IPS-NIHi7 (cell line): ENCODE data around the gene MAML2.
"Not testable (repeated sequence)": the region's sequence is repeated elsewhere in the genome, so short reads cannot be mapped to it uniquely, and the experiment has no call there.

Experiments used
- DNase-seq: peaks from one replicate; pipeline ENCODE4 v3.0.0; 2012; ENCODE audit warnings: mixed read lengths; ENCODE audit errors: extremely low spot score

The MAML2 gene

DNA sequence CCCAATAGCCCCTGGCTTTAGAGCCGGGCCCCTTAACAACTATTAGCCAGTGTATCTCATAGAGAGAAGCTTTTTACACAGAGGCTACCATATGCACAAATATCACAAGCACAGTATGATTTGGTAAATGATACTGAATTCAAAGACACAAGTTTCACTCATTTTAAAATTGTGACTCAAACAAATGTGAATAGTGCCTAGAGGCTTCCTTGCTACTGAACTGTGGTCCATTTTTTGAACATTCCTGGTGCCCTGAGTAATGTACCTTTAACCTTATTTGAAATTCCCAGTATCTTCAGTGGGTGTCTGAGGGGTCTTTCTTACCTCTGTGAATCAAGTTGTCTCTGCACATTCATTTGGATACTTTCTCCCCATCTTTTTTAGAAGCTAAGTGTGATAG lies 156.2 kb downstream of the MAML2 start:
- DNase-seq = no peak

DNA sequence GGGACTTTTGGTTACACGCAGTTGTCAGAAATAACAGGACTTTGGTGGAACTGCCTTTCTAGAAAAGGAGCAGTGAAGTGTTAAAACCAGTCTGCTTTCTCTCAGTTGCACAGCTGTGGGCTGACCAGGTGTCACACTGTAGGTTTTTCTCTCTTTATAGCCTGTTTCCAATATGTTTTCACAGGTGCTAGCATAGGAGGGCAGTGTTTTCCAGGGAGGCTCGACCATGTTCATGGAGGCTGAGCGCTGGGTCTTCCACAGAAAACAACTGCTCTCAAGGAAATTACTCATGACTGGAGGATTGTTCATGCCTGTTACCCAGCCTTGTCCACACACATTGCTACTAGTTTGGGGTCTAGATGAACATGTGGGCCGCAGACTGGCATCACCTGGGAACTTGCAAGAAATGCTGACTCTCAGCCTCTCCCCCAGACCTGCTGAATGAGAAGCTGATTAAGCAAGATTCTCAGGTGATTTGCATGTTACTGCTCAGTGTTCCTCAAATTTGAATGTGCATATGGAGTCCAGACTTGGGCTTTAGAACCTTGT lies 157.7 kb downstream of the MAML2 start:
- DNase-seq = no peak

DNA sequence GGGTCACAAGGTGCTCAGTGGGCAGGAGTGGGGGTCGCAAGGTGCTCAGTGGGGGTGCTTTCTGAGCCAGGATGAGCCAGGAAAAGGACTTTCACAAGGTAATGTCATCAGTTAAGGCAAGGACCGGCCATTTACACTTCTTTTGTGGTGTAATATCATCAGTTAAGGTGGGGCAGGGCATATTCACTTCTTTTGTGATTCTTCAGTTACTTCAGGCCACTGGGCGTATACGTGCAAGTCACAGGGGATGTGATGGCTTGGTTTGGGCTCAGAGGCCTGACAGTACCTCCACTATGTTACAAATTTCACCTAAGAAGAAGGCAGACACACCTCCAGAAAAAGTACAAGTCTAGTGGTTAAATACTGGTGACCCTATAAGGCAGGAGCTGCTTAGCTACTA lies 162.1 kb downstream of the MAML2 start:
- DNase-seq = not testable (repeated sequence)

DNA sequence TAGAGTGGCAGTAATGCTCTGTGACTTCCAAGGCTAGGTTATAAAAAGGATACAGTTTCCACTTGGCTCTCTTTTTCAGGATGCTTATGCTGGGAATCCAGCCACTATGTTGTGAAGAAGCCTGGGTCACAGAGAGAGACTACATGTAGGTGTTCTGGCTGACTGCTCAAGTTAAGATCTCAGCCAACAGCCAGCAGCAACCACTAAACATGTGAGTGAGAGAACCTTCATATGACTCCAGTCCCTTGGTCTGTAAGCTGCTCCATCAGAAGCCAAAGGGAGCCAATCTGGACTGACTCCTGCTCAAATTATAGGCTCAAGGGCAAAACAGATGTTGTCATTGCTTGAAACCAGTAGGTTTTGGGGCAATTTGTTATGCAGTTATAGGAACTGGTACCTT lies 162.7 kb downstream of the MAML2 start:
- no peak for DNase-seq

DNA sequence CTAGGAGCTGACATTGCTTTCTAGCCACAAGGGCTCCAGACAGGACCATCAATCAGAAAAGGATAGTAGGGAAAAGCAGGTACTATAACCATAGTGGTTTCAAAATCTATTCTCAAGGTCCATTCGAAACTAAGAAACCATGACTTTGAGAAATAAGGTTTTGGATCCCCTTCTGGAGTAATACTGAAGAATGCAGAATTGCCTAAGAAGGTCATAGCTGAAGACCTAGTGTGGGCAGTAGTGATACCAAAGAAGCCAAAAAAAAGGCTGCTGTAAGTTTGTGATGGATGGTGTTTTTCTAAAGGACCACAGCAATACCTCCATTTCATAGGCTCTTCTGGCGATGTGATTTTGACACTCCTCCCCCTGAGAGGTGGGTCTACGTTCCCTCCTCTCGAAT lies 163.1 kb downstream of the MAML2 start:
- DNase-seq = no peak

DNA sequence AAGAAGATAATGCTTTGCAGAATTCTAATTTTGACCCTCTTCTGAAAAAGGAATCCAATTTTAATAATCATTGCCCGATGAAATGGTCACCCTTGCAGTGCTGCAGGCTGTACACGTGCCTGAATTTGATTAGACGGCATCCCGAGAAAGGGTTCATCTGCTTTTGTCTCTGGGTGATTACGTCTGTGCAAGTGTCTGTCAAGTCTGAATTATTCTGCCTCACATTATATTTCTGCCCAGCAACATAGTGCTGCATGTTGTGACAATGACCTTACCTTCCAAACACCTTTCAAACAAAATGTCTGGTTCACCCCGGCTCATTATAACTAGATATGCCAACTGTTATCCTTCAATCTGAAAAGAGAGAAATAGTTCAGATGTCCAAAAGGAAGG lies 164.1 kb downstream of the MAML2 start:
- DNase-seq = no peak

DNA sequence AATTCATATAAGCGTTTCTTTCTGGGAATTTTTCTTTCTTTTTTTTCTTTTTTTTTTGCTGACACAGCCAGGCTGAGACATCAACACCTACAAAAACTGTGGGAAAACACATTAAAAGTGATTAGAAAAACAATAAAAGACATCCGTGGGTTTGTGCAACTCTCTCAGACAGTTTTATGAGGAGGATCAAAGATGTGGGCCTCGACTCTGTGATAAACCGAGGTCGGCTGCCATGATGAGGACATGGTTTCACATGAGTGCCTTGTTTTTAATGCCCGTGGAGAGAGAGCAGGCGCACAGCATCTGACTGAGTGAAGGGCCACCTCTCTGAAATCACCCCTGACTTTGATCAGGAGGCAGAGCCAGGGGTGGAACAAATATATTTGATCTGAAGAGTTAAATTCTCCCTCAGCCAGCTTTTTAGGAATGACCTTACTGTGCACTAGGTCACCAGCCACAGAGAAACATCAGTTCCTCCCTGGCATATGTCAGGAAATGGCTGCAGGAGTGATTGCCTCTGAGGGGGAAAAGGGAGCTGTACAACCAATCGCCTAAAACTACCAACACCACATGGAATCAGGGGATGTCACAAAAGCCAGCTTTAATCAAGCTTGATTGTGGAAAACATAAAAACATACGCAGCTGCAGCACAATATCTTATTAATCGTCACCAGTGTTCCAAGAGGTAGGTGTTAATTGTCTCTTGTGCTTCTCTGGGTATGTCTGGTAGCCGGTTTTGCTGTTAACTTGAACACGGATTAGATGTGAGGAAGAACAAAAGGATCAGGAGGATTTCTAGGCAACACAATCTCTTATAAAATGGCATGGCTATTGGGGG lies 164.7 kb downstream of the MAML2 start:
- DNase-seq = no peak

DNA sequence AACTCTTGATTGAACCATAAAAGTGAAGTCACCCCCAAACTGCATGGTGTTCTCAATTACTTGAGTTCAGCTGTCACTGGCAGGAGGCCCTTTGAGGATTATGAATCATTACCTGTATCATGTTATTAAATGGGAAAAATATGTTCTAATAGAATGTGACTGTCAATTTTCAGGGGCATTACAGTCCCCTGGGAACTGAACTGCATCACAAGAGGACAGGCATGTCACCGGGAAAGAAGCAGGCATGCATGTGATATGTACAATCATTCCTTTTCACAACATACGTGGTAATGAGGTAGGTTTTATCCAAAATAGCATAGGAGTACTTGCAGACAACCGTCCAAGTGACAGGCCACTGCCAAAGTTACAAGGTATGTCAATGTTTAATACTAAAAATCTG lies 165.8 kb downstream of the MAML2 start:
- no peak for DNase-seq

DNA sequence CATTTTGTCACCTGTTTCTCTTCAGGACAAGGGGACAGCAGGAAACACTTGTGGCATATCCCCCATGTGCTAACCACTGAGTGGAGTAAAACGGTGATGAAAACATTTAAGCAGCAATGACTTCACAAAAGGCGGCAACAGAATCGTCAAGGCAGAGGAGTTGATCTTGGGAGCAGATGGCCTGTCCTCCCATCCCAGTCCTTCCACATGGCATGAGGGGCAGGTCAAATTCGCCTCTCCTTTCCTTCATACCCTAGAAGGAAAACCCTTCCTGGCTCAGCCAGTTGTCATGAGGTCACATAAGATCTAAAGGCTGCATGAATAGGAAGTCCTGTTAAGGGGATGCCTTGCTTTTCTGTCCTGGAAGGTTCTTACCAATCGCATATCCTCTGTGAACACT lies 169.1 kb downstream of the MAML2 start:
- no peak for DNase-seq

DNA sequence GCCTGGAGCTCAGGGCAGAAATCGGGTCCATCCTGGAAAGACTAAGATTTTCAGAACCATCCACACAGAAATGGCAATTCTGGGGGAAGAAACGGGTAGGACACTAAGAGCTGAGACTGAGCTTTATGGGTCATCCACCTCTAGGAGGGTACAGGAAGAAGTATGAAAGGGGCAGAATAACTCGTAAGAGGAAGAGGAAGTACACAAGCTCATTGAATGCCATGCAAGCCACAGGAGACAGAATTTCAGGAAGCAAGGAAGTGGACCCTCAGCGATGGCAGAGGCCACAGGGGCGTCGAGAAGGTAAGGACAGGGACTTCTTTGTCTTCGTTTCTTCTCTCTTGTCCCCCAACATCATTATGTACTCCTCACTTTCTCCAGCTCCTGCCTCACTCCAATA lies 169.6 kb downstream of the MAML2 start:
- no peak for DNase-seq

DNA sequence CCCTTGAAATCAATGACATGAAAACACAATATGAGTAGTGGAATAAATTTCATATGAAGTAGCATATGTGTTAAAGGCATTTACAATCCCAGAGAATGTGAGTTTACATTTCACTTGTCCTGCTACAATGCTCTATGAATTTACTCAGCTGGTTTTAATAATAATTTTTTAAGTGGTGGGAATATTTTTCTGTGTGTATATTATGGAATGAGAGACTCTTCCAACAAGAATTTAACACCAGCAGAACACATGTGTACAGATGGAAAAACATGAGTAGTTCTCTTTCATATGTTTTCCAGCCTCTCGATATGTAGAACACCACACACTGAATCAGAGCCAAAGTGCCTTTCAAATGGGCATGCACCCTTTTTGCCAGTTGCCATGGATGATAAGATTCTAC lies 170.4 kb downstream of the MAML2 start:
- no peak for DNase-seq

DNA sequence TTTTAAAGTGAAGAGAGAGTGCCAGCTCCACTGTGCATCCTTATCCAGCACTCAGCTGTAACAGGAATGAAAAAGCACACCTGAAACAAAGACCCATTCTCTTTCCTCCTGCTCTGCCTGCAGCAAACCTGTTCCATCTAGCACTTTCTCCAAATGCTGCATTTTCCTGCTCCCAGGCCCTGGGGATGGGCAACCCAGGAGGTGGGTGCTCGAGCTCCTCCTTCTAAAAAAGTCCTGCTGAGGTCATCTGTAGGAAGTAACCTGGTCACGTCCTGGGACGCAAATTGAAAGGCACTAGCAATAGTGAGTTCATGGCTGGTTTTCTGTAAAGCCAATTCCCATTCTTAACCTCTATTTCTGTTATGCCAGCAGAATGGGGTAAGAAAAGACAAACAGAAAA lies 173.7 kb downstream of the MAML2 start:
- no peak for DNase-seq

DNA sequence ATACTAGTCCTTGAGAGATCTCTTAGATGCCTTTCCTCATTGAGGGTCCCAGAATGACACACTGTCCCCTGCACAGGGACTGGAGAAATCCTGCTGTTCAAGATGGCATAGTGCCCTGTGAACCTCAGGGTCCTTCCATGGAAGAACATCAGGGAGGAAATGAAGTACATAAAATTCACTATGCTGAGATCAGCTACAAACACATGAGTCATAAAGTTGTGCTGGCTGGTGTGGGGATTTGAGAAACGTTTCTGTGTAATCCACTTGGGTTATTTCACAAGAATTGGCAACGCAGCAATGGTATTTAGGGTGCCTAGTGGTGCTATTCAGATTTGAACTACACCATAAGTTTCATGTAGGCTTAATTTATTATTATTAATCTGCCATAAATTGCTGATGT lies 174.4 kb downstream of the MAML2 start:
- no peak for DNase-seq

DNA sequence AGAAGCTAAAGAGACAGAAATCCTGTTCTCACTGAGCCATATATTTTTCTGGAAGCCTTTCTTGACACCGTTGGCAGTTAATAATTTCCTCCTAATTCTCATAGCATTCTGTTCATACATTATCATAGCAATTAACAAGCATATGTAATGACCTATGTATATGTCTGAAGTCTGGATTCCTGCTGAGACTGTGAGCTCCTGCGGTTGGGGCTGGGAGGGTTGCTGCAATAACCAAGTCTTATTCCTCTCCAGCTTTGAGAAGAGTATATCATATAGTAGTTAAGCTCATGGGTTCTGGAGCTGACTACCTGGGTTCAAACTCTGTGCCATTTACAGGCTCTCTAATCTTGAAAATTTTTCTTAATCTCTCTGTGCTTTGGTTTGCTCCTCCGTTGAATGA lies 175.2 kb downstream of the MAML2 start:
- no peak for DNase-seq

DNA sequence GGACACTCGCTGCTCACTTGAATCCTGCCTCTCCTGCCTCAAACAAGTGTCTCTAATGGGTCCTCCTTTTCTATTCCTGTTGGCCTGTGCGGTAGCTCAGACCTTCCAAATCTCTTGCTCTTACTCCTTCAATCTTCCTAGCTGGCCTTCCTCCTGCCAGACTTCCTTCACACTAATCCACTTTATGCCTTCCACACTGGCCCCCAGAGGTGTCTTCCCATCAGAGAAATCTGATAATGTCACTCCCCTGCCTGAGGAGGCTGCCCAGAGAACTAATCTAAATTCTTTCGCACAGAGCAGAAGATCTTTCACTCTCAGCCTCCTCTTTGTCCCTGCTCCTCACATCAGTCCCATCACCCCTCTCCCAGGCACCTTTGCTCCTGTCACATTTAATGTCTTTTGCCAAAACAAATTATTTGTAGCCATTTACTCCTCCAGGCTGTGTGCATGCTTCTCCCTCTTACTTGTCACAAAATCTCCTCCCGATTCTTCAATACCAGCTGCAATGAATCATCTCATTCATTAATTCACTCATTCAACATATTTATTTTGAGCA lies 175.7 kb downstream of the MAML2 start:
- DNase-seq = no peak

DNA sequence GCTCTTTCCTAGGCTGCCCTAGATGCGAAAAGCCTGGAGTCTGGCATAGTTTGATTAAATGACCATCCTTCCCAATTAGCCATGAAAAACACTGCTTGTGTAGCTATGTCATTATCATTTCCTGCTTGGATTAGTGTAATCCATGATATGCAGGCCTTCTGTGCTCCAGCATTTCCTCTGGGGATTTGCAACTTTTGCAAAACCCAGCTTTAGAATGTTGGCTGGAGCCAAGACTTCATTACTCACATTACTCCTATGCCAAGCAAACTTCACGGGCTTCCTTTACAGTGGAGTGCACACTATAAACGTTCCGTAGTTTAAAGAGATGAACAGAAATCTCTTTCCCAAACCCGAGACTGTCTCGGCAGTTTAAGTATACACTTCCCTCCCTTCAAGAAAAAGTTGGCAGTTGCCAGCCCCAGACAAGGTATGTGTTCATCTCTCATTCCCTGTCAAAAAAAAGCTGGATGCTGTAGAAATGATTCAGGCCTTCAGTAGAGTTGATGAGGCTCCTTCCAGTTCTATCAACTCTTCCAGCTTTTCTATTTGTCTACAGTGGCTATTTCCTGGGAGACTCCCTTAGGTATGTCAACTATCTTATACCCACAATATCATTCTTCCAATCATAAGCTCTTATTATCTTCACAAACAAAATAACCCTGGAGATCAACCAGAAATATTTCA lies 180.0 kb downstream of the MAML2 start:
- DNase-seq = no peak

DNA sequence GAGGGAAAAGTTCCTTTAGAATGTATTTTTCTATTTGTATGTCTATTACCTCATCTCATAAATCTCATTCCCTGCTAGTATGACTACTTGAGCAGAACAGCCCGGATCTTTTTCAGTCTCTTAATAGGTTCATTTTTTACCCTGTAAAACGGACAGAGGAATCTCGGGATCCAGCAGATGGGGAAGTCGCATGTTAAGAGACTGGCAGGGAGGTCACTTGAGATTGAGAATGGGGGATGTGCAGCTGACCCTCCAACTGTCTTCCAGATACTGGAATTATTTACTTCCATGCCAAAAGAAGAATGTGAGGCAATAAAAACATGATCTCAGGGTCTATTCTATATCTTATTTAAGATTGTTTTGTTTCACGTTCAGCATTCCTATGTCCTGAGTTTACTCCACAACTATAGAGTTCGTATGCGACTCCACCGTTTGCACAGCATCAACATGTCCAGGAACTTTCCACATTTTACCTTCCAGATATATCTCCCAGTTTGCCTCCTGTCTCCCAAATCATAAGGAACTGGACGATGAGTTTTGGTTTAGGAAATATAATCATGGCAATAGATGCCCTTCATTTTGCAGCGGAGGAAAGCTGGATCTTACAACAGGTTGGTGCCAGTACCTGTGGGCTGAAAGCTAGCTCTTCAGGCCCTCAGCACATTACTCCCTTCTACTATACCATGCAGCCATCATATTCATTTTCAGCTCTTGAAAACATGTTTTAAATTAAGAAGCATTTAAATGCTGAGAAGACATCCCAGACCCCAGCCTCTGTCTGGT lies 181.5 kb downstream of the MAML2 start:
- no peak for DNase-seq

DNA sequence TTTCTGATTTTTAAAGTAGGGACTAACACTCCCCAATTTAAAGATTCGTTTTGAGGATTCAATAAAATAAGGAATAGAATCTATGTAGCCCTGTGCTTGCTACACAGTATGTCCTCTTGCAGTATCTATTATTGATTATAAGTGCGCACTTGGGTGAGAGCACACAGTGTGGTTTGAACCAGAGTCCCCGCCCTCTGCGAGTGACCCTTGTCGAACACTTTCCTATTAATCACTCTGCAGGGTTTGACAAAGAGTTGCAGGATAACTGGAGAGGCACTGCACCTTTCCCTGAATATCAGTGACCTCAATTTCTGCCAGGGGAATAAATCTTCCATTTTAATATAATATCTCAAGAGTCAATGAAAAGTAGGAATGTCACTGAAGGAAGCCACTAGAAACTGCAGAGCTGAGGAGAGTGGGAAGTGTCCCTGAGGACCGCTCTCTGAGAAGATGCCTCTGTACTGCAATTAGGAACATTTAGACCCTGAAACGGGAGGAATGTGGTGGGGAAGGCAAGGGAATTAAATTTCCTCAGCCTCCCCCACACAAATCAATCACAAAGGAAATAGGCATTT lies 182.2 kb downstream of the MAML2 start:
- no peak for DNase-seq

DNA sequence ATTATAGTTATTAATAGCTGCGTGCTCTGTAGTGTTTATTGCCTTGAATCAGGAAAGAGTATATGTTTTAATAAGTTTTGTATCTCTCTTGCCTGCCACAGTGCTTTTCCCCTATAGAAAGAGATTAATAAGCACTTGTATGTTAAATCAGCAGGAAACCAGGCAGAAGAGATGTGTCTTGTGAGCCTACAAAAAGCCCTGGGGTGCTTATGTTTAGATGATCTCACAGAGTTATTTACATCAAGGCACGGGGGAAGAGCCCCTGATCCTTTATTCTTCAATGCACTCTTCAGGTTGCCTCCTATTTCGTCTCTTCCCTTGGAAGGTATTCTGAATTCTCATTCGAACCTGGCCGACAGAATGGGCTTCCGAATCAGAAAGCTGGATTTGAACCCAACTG lies 183.0 kb downstream of the MAML2 start:
- DNase-seq = no peak

DNA sequence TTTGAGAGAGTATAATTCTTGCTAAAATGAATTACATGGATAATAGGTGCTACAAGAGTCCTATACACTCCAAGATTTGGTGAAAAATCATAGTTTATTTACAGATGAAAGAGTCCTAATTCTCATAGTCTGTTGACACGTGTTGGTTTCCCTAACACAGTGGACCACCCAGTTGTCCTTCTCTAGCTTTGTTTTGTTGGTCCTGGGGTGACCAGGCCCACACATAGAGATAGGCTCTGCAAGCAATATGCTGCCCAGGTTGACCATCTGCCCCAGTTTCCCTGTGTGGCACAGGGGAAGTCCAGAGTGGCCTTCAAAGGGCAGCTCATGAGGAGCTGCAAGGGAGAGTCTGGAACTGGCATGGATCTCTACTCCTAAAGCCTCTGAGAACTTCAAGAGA lies 184.9 kb downstream of the MAML2 start:
- no peak for DNase-seq

DNA sequence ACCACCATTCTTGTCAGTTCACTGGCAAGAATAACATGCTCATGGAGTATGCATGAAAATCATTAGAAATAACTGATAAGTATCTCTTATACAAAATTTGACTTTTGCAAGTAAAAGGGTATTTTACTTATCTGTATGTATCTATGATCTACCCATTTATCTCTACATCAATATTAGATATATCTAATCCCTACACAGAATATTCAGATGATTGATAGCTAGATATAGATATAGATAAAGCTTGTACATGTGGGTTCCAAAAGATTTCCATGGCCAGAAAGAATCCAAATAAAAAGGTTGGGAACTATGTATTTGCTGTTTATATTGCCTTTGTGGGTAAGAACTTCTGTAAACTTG lies 185.5 kb downstream of the MAML2 start:
- DNase-seq = no peak

DNA sequence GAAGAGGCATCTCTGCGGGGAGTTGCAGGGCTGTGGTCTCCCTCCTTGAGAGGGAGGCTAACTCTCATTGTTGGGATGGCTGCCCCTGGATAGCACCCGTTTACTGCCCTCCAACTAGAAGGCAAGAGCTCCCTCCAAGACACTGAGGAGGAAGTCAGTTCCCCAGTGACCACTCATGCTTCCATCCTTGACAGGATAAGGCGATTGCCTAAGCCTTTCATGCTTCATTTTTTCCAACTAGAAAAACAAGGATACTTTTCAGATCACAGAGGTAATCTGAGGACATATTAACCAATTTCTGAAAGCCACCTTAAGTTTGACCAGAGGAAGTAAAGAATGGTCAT lies 186.6 kb downstream of the MAML2 start:
- DNase-seq = no peak
